SK-N-MC (cell line): ENCODE measurements around the gene NIPAL3.

Experiments
- EZH2 ChIP-seq: fragments of 200-600 bp; sonication (generic); IDR thresholded peaks from one replicate; pipeline ENCODE4 v1.6.1; 2017; ENCODE audit warnings: antibody characterized with exemption
- FOXP2 ChIP-seq: optimal IDR thresholded peaks from 2 replicates; pipeline ENCODE3; 2011; ENCODE audit warnings: mild to moderate bottlenecking, moderate library complexity; ENCODE audit not compliant: insufficient read depth; ENCODE audit errors: extremely low read length, control extremely low read depth

DNA sequence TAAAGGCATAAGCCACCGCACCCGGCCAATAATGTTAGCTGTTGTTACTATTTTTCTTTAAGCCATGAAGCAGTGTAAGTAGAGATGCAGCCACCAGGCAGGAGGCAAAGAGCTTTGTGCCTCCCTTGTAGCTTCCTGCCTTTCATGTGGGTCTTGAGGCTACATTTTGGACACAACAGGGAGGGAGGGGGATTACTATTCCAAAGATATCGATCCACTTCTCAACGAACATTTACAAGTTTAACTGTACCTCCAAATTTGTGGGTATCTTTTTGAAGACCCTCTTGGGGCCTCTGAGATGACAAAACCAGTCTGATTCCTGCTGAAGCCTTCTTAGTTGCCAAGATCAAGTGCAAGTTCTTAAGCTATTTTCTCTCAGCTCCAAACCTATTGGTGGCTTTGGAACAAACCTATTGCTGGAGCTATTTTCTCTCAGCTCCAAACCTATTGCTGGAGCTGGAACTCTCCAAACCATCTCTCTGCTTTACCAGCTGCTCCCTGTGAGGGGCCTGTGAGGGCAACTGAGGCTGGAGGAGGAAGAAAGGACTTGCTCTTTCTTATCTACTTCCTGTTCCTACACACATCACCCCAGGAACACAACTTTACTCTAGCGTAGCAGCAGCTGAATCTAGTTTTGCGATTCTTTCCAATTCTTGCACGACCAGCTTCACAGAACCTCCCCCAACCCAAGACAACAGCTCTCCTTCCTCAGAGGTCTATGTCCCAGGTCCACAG lies 70.9 kb downstream of the NIPAL3 start:
- TF ChIP-seq FOXP2 (no peak), EZH2 (no peak)
